SK-N-SH (cell line): Measurements from ENCODE around the gene HNRNPL. TPM values are rescaled to one million over a fixed set of nuclear protein-coding genes. Genes with fewer than 3 reads are reported as not detected.

Source experiments
- CTCF ChIA-PET: fragments of 300-600, 350-600 bp; formaldehyde crosslinking; extraction: SDS; loops from one replicate; lab custom pipeline; 2021; lab: Yijun Ruan, JAX
- POLR2A ChIA-PET: fragments of 350-600 bp; sonication (Branson Sonifier 250); formaldehyde crosslinking; extraction: SDS; loops from one replicate; lab custom pipeline; 2020; ENCODE audit warnings: antibody characterized with exemption, inconsistent platforms; lab: Yijun Ruan, JAX
- DNase-seq: peaks from one replicate; pipeline ENCODE4 v3.0.0; 2012
- H2AFZ ChIP-seq: fragments of 200-600 bp; sonication (generic); 2 replicates; pipeline ENCODE4 v1.8.1; 2016; ENCODE audit warnings: antibody characterized with exemption, mild to moderate bottlenecking, low read depth
- H3F3A ChIP-seq: fragments of 200-600 bp; sonication (generic); replicated peaks from 2 replicates; pipeline ENCODE3; 2016; ENCODE audit warnings: antibody characterized with exemption, mild to moderate bottlenecking; ENCODE audit not compliant: insufficient read depth
- H3K27ac ChIP-seq, 2 experiments: fragments of 200-500 bp in 1 of 2; fragments of 200-600 bp in 1 of 2; sonication (Bioruptor generic) in 1 of 2; sonication (generic), shearing (Covaris generic) in 1 of 2; 2 replicates each; pipeline versions ENCODE4 v1.5.1 to v1.6.1; 2014 to 2016; ENCODE audit warnings: low read depth in 2 of 2, inconsistent platforms in 1 of 2, low read length in 1 of 2, mild to moderate bottlenecking in 1 of 2, mixed read lengths in 1 of 2
- H3K27me3 ChIP-seq: fragments of 200-600 bp; sonication (generic), shearing (Covaris generic); 2 replicates; pipeline ENCODE4 v1.6.1; 2016; ENCODE audit warnings: mixed run types; ENCODE audit not compliant: insufficient read depth
- H3K36me3 ChIP-seq, 2 experiments: fragments of 200-500 bp in 1 of 2; fragments of 200-600 bp in 1 of 2; sonication (Bioruptor generic) in 1 of 2; sonication (generic) in 1 of 2; replicated peaks in 1 of 2; 2 replicates each; pipeline versions ENCODE3 to v1.5.1; 2014 to 2016; ENCODE audit warnings: low read length in 1 of 2, mild to moderate bottlenecking in 1 of 2; ENCODE audit not compliant: insufficient read depth in 2 of 2, control insufficient read depth in 1 of 2
- H3K4me1 ChIP-seq, 2 experiments: fragments of 200-500 bp in 1 of 2; fragments of 200-600 bp in 1 of 2; sonication (Bioruptor generic) in 1 of 2; sonication (generic), shearing (Covaris generic) in 1 of 2; 2 replicates each; pipeline versions ENCODE4 v1.5.1 to v1.6.1; 2014 to 2016; ENCODE audit warnings: low read depth in 1 of 2, low read length in 1 of 2, mixed run types in 1 of 2; ENCODE audit not compliant: insufficient read depth in 2 of 2, control insufficient read depth in 1 of 2
- H3K4me2 ChIP-seq: fragments of 200-600 bp; sonication (generic), shearing (Covaris generic); 2 replicates; pipeline ENCODE4 v1.6.1; 2017; ENCODE audit warnings: mixed run types
- H3K4me3 ChIP-seq, 2 experiments: fragments of 200-500 bp in 1 of 2; fragments of 200-600 bp in 1 of 2; sonication (Bioruptor generic) in 1 of 2; sonication (generic), shearing (Covaris generic) in 1 of 2; 2 replicates each; pipeline versions ENCODE4 v1.5.1 to v1.8.1; 2014 to 2016; ENCODE audit warnings: low read depth in 2 of 2, inconsistent platforms in 1 of 2, low read length in 1 of 2, mild to moderate bottlenecking in 1 of 2, mixed read lengths in 1 of 2, moderate library complexity in 1 of 2
- H3K79me2 ChIP-seq: fragments of 200-600 bp; sonication (generic); 2 replicates; pipeline ENCODE4 v1.8.1; 2017; ENCODE audit warnings: mild to moderate bottlenecking; ENCODE audit not compliant: insufficient read depth
- H3K9ac ChIP-seq: fragments of 200-600 bp; sonication (generic); 2 replicates; pipeline ENCODE4 v1.6.1; 2017; ENCODE audit warnings: mixed run types
- H3K9me2 ChIP-seq: fragments of 200-600 bp; sonication (generic); 2 replicates; pipeline ENCODE4 v1.6.1; 2017; ENCODE audit warnings: mixed run types
- H3K9me3 ChIP-seq: fragments of 200-600 bp; sonication (generic); 2 replicates; pipeline ENCODE4 v1.6.1; 2017; ENCODE audit warnings: mixed run types, mild to moderate bottlenecking, moderate library complexity
- H4K20me1 ChIP-seq: fragments of 200-600 bp; sonication (generic); 2 replicates; pipeline ENCODE4 v1.6.1; 2017; ENCODE audit warnings: mild to moderate bottlenecking, mixed run types; ENCODE audit not compliant: insufficient read depth
- CHD2 ChIP-seq: fragments of 150-350 bp; IDR thresholded peaks from 2 replicates; pipeline ENCODE4 v1.6.1; 2018; ENCODE audit warnings: low read length; ENCODE audit not compliant: partially characterized antibody
- CTCF ChIP-seq: fragments of 200-600 bp; sonication (generic); IDR thresholded peaks from 2 replicates; pipeline ENCODE4 v1.6.1; 2017; ENCODE audit warnings: antibody characterized with exemption, mild to moderate bottlenecking, moderate library complexity
- JUND ChIP-seq: IDR thresholded peaks from 2 replicates; pipeline ENCODE4 v1.4.0; 2012
- MEF2A ChIP-seq: IDR thresholded peaks from 2 replicates; pipeline ENCODE4 v1.4.0; 2012; ENCODE audit warnings: low read depth, borderline replicate concordance
- PBX3 ChIP-seq: IDR thresholded peaks from 2 replicates; pipeline ENCODE4; 2012
- POLR2AphosphoS5 ChIP-seq: IDR thresholded peaks from 2 replicates; pipeline ENCODE4 v1.6.1; 2012; ENCODE audit warnings: low read depth, low read length
- REST ChIP-seq: IDR thresholded peaks from 2 replicates; pipeline ENCODE4 v1.6.1; 2012; ENCODE audit warnings: mild to moderate bottlenecking, low read depth, low read length, moderate library complexity
- TEAD4 ChIP-seq: IDR thresholded peaks from 2 replicates; pipeline ENCODE4 v1.4.0; 2012; ENCODE audit warnings: mild to moderate bottlenecking, borderline replicate concordance; ENCODE audit not compliant: insufficient read depth
- WGBS: methylation state at CpG from one replicate; pipeline ENCODE4 v1.1.6; 2017; ENCODE audit warnings: low lambda C conversion rate; 5-methylcytosine and 5-hydroxymethylcytosine counted together
- polyA plus RNA-seq, 3 experiments: library from polyadenylated mRNA; depleted of rRNA; stranded (reverse); fragments of >200 nt; gene quantifications; 2 replicates each; pipeline ENCODE4 v1.2.3, GENCODE V29; 2012

HNRNPL gene
- polyA plus RNA-seq, 1 of the 3 experiments (the other 2 are of a cell fraction), result 280 TPM

- H3K4me1 ChIP-seq, result no peaks in the 10 kb centered on the region
- H3K27me3 ChIP-seq, result no peaks in the 10 kb centered on the region
- no peaks in the 10 kb centered on the region for H4K20me1 ChIP-seq
- ChIA-PET POLR2A (no interaction called here), CTCF (no interaction called here)
- H3K9ac ChIP-seq, result no peak overlapping the region
- no peak overlapping the region for H3K4me3 ChIP-seq
- no peaks in the 10 kb centered on the region for H3K9me2 ChIP-seq
- H3K27ac ChIP-seq, result no peak overlapping the region
- no peak for TF ChIP-seq MEF2A
- no peak for TF ChIP-seq TEAD4
- no peak for TF ChIP-seq POLR2AphosphoS5
- TF ChIP-seq CTCF, result no peak
- no peak for TF ChIP-seq REST
- no peak for TF ChIP-seq CHD2
- no peak for TF ChIP-seq JUND
- no peak for TF ChIP-seq PBX3
- no peak overlapping the region for H2AFZ ChIP-seq
- no peaks in the 10 kb centered on the region for H3K79me2 ChIP-seq
- H3K9me3 ChIP-seq, result no peaks in the 10 kb centered on the region
- peaks cover 0 to 10% of the 10 kb centered on the region in 2 experiments for H3K36me3 ChIP-seq
- 96% methylated on average over 4 of the region's 18 CpGs for WGBS
- H3K4me2 ChIP-seq, result no peak overlapping the region
- no peaks in the 10 kb centered on the region for H3F3A ChIP-seq
- peak; percentile 27 for DNase-seq
Measured at GRCh38 chr19:38816131-38816750, 33.5 kb downstream of the HNRNPL start.
